NCI-H82 treated with DMSO at 0.1 percent for 48 hours (cell line): ENCODE results near the gene CFAP46.
"Not testable (repeated sequence)": the region's sequence is repeated elsewhere in the genome, so short reads cannot be mapped to it uniquely, and the experiment has no call there.

Experiments used
- DNase-seq: peaks from one replicate; lab custom pipeline; 2025; ENCODE audit not compliant: unreplicated experiment; lab: John Stamatoyannopoulos, UW

The CFAP46 gene

GRCh38 chr10:132901351-132901750, 41.0 kb downstream of the CFAP46 start:
- no peak for DNase-seq

GRCh38 chr10:132900211-132900756, 42.1 kb downstream of the CFAP46 start:
- no peak for DNase-seq

DNA sequence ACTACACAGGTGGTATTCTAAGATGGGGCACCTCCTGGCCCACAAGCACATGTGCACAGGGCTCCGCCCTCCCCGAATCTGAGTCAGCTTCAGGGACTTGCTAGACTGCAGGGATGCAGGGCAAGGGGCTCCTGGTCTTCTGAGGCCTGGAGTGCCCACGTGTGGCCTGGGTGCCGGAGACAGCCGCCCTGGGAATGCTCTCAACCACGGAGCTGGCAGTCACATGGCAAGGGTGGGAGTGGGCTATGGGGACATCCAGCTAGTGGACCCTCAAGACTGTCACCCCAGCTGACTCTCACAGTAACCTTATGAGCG, 42.7 kb downstream of the CFAP46 start:
- no peak for DNase-seq

GRCh38 chr10:132899054-132899750, 43.2 kb downstream of the CFAP46 start:
- DNase-seq = no peak

DNA sequence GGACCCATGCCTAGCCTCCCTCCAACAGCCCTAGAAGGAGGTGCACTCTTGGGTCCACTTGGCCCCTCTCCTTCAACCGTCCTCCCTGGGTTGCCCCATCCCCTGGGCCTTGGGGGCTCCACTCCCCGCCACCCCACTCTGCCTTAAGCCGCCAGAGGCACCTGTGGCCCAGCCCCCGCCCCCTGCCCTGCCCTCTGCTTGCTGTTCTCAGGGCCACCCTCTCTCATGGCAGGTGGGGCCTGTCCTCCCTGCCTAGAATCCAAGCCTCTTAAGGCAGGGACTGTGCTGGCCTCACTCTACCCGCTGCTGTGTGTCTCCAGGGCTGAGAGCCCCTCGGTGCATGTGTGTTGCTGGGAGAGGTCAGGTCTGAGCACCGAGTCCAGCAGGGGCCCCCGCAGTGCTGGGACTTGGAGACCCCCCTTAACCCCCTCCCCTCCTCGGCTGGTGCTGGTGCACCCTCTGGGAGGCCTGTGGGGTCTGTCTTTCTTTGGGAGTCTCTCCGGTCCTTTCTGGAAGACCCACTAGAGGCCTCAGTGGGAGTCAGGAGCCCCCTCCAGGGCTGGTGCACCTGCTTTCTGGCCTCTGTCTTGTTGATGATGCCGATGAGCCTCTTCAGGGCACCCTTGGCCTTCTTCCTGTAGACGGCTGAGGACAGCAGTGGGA, 43.8 kb downstream of the CFAP46 start:
- DNase-seq = no peak

DNA sequence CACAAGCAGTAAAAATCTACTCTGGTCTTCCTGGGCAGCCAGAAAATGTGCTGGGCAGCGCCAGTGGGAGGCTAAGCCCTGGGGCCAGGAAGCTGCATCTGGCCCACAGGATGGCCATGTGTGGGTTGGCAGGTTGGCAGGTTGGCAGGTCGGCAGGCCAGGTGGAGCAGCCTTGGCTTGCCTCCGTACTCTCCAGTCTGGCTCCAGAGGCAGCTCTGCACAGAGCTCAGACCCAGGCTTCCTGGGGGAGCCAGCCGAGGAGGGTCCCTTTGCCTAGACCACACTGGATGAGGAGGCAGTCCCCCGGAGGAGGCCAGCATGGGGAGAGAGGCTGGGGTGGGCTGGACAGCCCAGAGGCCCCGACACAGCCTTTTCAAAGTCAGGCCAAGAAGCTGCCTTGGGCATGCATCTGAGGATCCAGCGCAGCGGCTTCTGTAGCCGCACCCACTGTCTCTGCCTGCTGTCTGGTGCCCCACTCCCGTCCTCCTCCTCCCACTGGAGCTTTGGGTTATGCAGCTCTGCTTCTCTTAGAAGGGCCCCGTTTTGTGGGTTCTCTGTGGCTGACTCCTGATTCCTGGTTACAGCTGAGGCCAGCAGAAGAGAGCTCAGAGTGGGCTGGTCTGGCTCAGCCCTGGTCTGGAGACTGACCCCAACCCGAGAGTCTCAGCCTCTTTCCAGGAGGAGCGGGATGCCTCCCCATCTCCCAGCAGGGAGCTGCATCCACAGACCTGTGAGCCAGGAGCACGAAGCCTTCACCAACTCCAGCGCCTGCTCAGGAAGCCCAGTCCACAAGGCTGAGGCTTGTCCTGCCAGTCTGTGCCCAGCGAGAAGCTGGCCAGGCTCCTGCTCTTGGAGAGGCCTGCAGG, 44.6 kb downstream of the CFAP46 start:
- DNase-seq = no peak

- DNase-seq = not testable (repeated sequence)
These were observed 48.6 kb downstream of the CFAP46 start for GRCh38 chr10:132893786-132894185.

DNA sequence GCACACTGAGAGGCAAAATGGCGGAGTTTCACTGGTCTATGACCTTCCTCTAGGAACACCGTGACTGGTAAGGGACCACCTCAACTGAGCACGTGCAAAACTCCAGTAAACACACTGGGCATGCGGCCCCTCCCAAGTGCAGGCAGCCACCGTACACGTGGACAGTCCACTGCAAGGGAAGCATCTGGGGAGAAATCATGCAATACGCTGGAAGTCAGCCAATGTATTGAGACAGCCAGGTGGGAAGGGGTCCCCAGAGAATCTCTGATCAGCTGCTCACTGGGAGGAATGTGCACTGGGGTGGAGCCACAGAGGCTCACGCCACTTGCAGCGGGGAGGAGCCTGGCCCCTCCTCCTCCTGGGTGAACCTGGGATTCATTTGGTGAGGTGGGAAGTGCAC, 49.3 kb downstream of the CFAP46 start:
- DNase-seq = no peak

DNA sequence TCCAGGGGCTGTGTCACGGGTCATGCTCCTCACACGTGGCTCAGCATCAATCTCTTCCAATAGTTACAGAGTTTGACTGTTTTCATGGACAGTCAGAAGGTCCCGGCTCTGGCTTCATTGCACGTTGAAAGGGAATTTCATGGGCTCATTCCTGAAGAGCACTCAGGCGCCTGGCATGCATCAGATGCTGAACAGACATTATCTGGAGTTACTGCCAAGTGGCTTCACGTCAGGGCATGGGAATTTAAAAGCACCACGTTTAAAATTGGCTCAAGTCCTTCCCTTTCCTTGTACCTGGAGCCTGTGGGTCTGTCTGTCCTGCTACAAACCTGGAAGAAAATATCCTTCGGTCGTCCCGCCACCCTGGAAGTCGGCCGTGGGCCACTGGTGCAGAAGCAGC, 50.4 kb downstream of the CFAP46 start:
- no peak for DNase-seq

- no peak for DNase-seq
These were observed 51.0 kb downstream of the CFAP46 start for GRCh38 chr10:132891368-132891767.

- DNase-seq = no peak
These were observed 52.1 kb downstream of the CFAP46 start for GRCh38 chr10:132890301-132890700.

- no peak for DNase-seq
These were observed 52.8 kb downstream of the CFAP46 start for GRCh38 chr10:132889556-132889955.

GRCh38 chr10:132888898-132889490, 53.4 kb downstream of the CFAP46 start:
- no peak for DNase-seq

- DNase-seq = not testable (repeated sequence)
These were observed 53.9 kb downstream of the CFAP46 start for GRCh38 chr10:132888446-132888845.

DNA sequence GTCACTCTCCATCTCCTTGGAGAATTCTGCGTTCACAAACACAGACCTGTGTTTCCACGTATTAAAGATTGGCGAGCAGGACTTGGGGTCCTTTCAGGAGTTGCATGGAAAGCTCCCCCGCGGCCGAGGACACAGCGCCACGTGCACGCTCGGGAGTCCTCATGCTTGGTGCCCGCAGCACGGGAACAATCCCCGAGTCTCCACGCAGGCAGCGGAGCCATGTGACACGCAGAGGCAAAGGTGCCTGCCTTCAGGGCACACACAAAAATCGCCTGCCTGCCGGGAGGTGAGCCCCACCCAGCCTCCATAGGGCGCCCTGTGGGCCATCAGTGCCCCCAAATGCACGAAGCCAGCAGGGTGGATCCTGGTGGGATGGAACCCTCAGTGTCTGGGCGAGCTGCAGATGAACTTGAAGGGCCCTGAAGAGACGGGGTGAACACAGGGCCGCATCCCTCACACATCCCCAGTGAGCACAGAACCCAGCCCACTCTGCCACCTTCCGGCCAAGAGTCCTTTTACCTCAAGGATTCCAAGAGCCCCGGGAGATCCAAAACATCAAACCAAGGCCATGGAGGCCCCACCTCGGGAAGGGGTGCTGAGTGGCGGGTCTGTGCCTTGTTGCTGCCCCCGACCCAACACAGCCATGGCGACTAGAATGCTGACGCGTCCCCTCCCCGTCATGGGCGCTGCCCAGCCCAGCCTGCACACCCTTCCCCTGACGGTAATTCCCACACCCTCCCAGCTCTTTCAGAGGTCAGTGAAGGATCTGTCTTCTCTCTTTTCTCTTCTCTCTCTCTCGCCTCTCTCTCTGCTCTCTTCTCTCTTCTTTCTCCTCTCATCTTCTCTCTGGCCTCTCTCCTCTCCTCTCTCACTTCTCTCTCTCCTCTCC, 55.9 kb downstream of the CFAP46 start:
- no peak for DNase-seq

DNA sequence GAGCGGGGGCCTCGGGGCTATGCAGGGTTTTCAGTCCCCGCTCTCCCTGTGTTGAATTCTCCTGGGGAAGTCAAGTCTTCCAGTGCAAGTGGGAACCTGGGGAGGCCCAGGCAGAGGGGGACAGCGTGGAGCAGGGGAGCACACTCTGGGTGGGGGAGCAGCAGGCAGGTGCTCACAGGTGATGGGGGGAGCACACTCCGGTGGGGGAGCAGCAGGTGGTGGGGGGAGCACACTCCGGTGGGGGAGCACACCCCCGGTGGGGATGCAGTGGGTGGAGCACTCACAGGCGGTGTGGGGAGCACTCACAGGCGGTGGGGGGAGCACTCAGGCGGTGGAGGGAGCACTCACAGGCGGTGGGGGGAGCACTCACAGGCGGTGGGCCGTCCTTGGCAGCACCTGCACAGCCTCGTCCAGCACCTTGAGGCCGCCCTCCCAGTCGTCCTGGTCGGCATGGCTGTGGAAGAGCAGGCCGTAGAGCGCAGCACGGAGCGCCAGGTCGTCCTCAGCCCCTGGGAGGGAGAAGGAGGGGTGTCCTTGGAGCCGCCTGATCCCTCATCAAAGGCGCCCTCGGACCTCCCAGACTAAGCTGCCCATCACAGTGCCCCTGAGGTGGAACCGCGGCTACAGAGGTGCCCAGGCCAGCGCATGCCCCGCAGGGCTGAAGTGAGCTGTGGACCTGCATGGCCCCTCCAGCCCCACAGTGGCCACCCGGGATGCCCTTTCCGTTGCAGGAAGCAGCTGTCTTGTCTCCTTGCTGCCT, 56.7 kb downstream of the CFAP46 start:
- DNase-seq = no peak

GRCh38 chr10:132884691-132885271, 57.6 kb downstream of the CFAP46 start:
- DNase-seq = no peak

DNA sequence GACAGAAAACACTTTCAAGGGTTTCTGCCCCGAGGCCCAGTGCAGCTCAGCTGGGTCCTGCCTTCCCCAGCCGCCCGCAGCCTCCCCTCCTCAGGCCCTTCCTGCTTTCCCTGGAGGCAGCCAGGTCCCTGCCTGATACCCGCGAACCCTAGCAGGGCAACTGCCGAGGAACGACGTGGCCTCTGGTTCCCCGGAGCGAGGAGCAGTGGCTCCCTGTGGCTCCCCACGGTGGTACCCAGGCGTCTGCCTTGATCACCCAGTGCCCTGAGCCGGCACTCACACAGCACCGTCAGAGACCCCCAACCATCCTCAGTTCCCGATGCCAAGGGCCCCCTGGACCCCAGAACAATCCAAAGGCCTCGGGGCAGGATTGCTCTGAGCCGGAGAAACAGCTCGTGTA, 58.3 kb downstream of the CFAP46 start:
- DNase-seq = no peak

GRCh38 chr10:132883391-132883881, 58.9 kb downstream of the CFAP46 start:
- DNase-seq = no peak
